C4-2B (cell line): ENCODE results near the gene OXTR.

Source experiments
- ZFX ChIP-seq: fragments of 450-650 bp; IDR thresholded peaks from 2 replicates; pipeline ENCODE4 v1.6.1; 2017
- TF ChIP-seq, protein P1 (sequence below): fragments of 450-650 bp; conservative IDR thresholded peaks from 2 replicates; pipeline ENCODE4 v1.5.1; 2017; ENCODE audit warnings: mild to moderate bottlenecking

DNA sequence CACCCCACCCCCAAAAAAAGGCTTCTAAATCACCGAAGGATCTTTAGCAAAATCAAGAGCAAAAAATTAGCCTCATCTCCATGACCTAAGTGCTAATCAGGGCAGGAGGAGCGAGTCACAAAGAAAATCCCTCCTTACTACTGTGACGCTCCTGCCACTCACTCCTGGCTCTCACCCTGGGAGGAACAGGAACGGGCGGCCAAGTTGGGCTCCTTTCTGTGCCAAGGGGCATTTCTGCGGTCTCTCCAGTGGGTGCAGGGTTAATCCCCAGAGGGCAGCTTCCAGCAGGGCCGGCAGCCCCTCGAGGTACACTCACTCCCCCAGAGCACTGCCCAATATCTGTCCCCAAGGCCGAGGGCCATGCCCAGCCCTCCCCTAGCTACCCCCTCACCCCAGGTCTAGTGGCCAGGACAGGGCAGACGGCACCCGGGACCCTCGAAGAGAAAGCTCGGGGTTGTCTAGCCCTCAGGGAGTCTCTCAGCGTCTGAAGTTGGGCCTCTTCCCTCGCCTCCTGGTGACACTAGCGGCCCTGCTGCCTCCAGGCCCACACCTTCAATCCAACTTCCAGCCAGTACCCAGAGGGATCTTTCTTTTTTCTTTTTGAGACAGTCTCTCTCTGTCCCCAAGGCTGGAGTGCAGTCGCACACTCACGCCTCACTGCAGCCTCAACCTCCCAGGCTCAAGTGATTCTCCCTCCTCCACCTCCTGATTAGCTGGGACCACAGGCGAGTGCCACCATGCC, 35.1 kb downstream of the OXTR start:
- TF ChIP-seq, protein P1, sequence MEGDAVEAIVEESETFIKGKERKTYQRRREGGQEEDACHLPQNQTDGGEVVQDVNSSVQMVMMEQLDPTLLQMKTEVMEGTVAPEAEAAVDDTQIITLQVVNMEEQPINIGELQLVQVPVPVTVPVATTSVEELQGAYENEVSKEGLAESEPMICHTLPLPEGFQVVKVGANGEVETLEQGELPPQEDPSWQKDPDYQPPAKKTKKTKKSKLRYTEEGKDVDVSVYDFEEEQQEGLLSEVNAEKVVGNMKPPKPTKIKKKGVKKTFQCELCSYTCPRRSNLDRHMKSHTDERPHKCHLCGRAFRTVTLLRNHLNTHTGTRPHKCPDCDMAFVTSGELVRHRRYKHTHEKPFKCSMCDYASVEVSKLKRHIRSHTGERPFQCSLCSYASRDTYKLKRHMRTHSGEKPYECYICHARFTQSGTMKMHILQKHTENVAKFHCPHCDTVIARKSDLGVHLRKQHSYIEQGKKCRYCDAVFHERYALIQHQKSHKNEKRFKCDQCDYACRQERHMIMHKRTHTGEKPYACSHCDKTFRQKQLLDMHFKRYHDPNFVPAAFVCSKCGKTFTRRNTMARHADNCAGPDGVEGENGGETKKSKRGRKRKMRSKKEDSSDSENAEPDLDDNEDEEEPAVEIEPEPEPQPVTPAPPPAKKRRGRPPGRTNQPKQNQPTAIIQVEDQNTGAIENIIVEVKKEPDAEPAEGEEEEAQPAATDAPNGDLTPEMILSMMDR = no peak
- TF ChIP-seq ZFX = no peak
